ENCODE measurements around the gene LIPE.

DNA sequence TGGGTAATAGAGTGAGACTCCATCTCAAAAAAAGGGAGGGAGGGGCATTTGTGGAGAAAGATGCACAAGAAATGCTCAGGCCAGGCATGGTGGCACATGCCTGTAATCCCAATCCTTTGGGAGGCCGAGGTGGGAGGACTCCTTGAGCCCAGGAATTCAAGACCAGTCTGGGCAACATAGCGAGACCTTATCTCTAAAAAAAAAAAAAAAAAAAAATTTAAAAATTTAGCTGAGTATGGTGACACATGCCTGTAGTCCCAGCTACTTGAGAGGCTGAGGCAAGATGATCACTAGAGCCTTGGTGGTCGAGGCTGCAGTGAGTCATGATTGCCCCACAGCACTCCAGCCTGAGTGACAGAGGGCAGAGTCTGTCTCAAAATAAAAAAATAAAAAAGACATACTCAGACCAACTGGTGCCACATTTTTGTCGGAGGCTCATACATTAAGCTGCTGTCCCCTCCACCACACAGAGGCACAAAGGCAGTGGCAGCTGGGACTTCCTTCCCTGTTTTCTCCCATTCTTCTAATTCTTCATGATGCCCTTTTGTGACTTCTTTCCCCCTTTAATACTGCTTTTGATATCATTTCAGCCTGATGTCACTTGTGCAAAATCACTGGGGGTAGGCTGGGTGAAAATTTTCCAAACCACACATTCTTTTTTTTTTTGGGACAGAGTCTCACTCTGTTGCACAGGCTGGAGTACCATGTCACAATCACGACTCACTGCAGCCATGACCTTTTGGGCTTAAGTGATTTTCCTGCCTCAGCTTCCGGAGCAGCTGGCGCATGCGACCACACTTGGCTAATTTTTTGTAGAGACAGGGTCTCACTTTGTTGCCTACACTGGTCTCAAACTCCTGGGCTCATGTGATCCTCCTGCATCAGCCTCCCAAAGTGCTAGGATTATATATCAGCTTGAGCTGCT lies 42.4 kb upstream of the LIPE start:
- TF ChIP-seq, protein P1, sequence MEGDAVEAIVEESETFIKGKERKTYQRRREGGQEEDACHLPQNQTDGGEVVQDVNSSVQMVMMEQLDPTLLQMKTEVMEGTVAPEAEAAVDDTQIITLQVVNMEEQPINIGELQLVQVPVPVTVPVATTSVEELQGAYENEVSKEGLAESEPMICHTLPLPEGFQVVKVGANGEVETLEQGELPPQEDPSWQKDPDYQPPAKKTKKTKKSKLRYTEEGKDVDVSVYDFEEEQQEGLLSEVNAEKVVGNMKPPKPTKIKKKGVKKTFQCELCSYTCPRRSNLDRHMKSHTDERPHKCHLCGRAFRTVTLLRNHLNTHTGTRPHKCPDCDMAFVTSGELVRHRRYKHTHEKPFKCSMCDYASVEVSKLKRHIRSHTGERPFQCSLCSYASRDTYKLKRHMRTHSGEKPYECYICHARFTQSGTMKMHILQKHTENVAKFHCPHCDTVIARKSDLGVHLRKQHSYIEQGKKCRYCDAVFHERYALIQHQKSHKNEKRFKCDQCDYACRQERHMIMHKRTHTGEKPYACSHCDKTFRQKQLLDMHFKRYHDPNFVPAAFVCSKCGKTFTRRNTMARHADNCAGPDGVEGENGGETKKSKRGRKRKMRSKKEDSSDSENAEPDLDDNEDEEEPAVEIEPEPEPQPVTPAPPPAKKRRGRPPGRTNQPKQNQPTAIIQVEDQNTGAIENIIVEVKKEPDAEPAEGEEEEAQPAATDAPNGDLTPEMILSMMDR (IDR thresholded peaks at IDR 0.05): no peak
- TF ChIP-seq POLR2A (IDR thresholded peaks at IDR 0.05): no peak
